Measurements from ENCODE around the gene CKMT1B.
"Not testable (repeated sequence)": the region's sequence is repeated elsewhere in the genome, so short reads cannot be mapped to it uniquely, and the experiment has no call there.

Gene CKMT1B

DNA sequence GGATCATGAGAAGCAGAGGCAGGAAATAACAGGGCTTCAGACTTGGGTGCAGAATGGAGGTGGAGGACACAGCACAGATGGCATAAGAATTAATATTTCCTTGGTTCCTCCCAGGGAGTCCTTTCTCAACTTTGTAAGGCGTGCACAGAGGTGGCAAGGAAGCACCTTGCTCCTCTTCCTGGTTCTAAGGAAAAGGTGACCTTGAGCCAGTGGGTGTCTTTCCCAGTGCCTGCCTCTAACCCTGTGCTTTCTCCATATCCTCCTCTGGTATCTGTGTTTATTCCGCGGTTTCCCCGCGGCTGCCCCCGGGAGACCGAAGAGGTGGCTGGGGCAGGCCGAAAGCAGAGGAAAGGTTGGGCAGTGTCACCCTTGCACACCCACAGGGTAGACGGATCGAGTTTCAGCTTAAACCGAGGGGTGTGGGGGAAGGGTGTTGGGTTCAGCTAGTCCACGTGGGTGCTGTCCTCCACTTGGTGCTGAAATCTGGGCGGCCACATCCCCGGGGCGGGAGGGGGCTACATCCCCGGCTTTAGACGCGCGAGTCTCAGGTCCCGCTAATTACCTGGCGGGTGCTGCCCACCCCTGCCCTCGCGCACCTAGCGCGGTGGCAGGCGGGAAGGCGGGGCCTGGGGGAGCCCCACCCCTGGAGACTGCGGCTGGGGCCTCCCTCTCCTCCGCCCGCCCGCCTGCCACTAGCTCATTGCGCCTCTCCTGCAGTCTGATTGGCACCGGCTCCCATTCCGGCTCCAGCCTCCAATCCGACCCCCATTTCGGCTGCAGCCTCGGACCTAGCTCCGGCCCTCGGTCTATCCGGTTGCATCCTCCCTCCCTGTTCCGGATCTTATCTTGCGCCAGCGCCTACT is at the start of gene CKMT1B:
Gene CKMT1B (plus strand): TSS at position 700 of the 863 bp plus-strand sequence. CDS start 192 bp downstream, outside the sequence.
- not testable (repeated sequence) for DNase-seq

DNA sequence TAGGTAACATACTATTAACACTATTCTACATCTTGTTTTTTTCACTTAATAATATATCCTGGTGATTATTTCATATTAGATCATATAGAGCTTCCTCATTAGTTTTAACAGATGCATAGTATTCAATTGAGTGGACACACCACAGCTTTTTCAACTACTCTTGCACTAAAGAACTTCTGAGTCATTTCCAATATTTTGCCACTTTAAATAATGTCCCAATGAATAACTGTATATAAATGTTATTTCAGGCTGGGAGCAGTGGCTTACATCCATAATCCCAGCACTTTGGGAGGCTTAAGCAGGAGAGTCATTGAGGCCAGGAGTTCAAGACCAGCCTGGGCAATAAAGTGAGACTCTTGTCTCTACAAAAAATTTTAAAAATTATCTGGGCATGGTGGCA is 49.6 kb upstream of the CKMT1B start:
- DNase-seq = no peak

DNA sequence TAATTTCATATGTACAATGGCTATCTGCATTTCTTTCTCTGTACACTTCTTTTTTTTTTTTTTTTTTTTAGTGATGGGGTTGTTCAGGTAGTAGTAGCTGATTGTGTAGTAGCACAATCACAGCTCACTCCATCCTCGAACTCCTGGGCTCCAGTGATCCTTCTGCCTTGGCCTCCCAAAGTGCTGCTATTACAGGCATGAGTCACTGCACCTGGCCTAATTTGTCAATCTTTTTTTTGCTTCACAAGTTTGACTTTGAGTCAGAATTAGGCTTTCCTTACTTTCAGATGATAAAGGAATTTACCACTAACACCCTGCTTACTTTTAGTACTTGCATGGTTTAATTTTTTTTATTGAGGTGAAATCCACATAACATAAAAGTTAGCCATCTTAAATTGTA is 48.4 kb upstream of the CKMT1B start:
- no peak for DNase-seq

DNA sequence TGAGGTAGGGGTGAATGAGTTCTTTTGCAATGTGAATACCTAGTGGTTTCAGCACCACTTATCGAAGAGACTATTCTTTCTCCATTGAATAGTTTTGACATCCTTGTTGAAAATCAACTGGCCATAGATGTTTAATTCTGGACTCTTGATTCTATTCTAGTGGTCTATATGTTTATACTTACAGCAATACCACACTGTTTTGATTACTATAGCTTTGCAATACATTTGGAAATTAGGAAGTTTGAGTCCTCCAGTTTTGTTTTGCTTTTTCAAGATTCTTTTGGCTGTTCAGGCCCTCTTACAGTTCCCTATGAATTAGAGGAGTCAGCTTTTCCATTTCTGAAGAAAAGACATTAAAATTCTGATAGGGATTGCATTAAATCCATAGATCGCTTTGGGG is 46.3 kb upstream of the CKMT1B start:
- no peak for DNase-seq

DNA sequence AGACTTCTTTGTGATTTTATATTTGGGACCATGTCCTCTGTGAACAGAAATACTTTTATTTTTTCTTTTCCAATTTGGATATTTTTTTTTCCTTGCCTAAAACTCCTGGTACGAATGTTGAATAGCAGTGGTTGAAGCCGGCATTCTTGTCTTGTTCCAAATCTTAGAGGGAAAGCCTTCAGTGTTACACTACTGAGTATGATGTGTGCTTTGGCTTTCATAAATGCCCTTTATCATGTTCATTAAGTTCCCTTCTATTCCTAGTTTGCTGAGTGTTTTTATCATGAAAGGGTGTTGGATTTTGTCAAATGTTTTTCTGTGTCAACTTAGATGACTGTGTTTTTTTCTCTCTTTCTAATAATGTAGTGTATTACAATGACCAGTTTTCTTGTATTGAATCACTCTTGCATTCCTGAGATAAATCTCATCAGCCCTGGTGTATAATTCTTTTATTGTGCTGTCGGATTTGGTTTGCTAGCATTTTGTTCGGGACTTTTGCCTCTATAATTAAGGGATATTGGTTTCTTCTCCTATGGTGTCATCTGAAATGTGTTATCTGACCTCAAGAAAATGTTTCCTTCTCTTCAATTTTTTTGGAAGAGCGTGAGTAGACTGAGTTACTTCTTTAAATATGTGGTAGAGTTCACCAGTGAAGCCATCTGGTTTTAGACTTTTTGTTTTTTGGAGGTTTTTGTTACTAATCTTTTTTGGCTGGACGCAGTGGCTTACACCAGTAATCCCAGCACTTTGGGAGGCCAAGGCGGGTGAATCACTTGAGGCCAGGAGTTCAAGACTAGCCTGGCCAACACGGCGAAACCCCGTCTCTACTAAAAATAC is 43.1 kb upstream of the CKMT1B start:
- no peak for DNase-seq

DNA sequence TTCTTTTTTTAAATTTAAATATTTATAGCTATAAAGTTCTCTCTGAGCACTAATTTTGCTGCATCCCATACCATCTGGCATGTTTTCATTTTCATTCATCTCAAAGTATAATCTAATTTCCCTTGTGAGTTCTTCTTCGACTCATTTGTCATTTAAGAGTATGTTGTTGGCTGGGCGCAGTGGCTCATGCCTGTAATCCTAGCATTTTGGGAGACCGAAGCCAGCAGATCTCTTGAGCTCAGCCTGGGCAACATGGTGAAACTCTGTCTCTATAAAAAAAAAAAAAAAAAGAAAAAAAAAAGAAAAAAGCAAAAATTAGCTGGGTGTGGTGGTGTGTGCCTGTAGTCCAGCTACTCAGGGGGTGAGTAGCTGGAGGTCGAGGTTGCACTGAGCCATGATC is 41.6 kb upstream of the CKMT1B start:
- no peak for DNase-seq

DNA sequence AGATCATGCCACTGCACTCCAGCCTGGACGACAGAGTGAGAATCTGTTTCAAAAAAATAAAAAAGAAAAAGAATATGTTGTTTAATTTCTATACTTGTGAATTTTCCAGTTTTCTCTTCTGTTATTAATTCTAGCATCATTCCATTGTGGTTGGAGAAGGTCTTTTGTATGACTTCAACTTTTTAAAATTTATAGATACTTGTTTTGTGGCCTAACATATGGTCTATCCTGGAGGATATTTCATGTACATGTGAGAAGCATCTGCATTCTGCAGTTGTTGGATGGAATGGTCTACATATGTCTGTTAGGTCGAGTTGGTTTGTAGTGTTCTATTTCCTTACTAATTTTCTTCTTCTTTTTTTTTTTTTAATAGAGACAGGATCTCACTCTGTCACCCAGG is 40.8 kb upstream of the CKMT1B start:
- no peak for DNase-seq

DNA sequence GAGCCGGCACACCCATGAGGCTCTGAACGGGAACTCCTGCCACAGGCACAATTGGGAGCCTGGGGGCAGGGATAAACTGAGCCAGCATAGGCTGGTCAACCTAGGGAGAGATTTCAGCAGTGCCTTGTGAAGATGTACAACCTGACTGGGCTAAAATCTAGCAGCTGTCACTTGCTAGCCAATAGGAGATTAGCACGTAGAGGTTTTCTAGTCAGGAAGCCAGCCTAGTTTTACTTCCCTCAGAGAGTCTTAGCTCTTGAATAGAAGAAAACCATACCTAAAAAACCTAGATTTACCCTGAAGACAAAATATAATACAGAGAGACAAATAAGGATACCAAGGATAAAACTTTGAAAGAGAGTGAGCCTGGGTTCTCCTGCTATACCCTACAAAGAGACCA is 31.1 kb upstream of the CKMT1B start:
- DNase-seq = not testable (repeated sequence)

DNA sequence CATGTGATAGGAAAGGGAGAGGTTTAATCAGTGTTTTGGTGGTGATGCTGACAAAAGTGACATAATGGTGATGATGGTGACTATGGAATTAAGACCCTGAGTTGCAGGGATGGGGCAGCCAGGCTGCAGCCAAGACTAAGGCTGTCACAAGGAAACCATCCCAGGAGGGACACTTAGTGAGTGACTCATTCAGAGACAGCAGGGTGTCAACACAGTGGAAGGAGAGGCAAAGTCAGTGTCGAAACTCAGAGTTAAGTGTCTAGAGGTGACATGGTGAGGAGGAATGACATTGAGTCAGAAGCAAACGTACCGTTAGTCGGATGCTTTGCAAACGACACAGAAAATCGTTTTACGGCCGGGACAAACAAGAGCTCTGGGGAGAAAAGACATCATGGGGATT is 30.0 kb upstream of the CKMT1B start:
- not testable (repeated sequence) for DNase-seq

DNA sequence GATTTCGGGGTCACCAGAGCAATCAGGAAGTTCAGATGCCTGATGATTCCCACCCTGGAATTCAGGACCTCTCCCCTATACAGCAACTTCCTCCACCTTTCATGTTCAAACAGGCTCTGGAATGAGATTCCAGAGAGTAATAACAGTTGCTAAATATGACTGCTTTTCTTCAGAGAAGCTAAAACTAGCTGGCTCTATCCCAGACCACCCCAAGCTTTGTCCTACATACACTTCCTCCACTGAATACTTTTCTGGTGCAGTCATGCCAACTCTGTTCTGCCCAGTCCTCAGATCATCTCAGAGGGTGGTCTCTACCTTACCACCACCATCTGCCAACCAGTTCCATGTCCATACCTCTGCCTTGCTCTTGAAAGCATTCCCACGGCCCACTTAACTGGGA is 27.2 kb upstream of the CKMT1B start:
- DNase-seq = not testable (repeated sequence)

DNA sequence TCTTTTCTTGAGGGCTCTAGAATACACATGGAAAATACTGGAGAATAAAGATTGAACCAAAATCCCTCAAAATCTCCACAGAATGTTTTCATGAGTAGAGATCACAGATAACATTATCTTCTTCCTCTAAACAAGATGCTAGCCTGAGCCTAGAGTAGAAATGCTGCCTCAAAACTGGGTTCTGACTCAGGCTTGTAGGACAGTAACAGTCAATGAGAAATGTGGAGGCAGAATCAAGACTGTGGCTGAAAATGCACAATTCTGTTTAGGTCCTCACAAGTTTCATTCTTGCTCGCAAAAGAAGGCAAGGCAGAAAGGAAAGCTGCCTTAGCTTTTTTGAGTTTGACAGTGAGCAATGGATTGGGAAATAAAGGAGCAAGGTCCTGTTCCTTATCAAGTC is 19.2 kb upstream of the CKMT1B start:
- not testable (repeated sequence) for DNase-seq

DNA sequence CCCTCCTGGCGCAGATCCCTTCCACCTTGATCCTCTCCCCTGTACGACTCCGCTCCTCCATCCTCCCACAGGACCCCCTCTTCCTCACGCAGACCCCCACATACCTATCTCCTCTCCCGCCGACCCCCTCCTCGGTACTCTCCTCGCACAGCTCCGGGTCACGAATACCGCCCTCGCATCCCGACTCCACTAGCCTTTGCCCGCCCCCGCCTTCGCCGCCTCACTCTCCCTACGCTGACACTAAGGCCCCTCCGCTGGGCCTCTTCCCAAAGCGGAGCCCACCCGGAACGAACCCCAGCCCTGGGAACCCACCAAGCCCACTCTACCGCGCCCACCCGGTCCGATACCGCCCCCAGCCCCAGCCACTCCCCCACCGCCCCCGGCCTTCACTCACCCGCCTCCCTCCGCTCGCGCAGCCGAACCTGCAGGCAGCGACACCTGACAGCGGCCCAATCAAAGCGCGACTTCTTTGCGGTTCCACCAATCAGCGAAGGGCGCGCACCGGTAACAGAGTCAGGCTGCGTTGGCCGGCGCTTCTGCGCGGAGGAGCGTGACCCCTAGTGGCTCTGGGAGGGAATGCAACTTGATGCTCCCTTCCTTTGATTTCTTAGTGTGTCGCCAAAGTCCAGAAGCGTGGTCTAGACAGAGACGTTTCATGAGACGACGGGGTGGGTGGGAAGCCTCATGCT is 3.9 kb upstream of the CKMT1B start, which contains the start of gene PPIP5K1:
Gene PPIP5K1 (minus strand): TSS at position 431 of the 689 bp plus-strand sequence. CDS start 5,704 bp downstream, outside the sequence.
- DNase-seq = not testable (repeated sequence)

DNA sequence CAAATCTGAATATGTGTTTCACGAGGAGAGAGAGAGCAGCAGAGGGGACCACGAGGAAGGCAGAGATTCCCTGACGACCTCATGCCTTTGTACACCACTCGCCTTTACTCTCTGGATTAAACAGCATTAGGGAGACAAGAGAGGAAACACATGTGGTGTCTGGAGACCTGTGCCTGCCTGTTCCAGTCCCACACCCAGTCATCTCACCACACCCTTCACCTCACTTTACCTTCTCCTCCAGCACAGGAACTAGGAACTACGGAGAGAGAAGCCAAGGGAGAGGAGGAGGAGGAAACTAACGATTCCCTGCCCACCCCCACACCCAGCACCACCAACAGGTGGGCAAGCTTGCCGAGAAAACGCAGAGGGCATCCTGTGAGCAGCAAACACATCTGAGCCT is 986 bp upstream of the CKMT1B start:
- not testable (repeated sequence) for DNase-seq

DNA sequence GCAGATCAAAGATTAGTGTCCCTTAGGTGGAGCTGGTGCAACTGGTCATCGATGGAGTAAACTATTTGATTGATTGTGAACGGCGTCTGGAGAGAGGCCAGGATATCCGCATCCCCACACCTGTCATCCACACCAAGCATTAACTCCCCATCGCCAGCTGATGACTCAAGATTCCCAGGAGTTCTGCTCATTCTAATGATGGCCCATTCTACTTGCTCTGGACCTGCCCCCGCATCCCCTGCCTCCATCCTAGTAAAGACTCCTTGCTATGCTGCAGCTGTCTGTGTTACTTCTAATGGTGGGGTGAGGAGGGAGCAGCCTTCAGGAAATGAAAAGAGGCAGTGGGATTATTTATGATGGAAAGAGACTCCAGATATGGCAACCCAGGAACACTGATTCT is 5.3 kb downstream of the CKMT1B start:
- not testable (repeated sequence) for DNase-seq

DNA sequence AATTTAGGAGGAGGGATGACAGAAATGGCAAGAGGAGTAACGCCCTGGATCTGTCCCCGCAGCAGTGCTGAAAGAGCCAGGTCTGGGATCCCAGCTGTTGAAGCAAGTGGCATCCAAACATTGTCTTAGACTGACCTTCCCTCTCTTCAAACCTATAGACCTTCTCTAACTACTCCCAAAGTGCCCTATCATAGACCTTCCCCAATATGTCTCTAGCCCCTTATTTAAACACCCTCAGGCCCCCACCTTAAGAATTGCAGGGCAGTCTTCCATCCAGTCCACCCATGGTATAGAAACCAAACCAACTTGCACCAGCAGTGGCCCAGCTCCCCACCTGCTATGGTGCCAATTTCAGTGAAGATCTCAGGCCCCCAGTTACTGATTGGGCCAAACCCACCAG is 6.4 kb downstream of the CKMT1B start:
- DNase-seq = not testable (repeated sequence)

DNA sequence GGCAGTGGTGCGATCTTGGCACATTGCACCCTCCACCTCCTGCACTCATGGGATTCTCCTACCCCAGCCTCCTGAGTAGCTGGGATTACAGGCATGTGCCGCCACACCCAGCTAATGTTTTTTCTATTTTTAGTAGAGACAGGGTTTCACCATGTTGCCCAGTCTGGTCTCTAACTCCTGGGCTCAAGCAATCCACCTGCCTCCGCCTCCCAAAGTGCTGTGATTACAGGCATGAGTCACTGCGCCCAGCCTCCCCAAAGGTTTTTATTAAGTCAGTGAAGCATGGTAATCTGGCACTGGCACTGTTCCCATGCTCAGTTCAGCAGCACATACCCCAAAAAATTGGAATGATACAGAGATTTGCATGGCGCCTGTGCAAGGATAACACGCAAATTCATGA is 8.4 kb downstream of the CKMT1B start:
- DNase-seq = not testable (repeated sequence)

DNA sequence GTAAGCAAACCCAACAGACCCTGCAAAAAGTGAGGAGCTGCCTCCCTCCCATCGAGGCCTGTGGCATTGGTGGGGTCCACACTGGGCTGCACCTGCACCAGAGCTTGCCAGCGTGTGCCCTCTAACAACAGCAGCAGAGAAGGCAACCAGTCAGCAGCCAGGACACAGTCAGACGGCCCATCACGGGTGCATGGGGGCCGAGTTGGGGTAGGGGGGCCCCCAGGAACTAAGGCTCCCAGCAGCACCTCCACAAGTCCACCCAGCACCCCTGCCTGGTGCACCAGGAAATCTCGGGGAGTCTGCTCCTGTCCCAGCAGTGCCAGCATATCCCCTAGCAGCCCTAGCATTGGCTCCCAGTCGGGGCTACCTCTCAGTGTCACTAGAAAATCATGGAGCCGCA is 23.9 kb downstream of the CKMT1B start:
- not testable (repeated sequence) for DNase-seq

DNA sequence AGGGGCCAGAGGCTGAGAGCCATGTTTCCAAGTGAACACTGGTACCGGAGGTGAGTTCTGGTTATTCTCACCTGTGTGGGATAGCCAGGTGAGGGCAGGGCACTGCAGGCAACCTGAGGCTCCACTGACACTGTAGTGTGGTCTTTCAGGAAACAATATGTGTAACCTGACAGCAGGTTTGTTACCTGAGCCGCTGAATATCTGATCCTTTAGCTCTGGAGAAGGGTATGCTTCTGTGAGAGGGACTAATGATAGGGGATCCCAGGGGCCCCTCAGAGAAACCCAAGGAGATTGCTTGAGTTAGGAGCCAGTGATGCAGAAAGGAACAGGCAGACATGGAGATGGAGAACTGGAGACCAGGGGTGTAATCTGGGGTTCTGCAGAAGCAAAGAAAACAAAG is 24.9 kb downstream of the CKMT1B start, which contains the start of gene STRC:
Gene STRC (minus strand): TSS at position 101 of the 400 bp plus-strand sequence. CDS start 78 bp downstream, at position 23.
- DNase-seq = not testable (repeated sequence)

DNA sequence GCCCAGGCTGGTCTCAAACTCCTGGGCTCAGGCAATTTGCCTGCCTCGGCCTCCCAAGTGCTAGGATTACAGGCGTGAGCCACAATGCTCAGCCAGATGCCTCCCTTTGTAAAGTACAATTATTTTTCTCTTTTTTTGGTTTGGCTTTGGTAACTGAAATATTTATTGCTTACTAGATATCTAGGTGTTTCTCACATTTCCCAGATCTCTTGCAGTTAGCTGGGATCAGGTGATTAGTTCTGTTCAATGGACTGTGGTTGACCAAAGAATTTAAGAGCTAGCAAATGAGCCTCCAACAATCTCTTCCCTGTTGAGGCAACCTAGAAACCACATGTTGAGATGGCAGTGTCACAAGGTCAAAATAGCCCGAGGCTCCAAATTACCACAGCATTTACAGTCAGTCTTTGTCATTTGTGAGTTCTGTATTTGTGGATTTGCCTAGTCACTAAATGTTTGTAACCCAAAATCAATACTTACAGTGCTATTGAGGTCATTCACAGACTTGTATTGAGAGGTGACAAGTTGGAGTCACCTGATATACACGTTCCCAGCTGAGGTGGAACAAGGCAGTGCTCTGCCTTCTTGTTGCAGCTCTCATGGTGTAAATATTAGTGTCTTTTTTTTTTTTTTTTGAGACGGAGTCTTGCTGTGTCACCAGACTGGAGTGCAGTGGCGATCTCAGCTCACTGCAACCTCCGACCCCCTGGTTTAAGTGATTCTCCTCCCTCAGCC is 28.4 kb downstream of the CKMT1B start:
- DNase-seq = not testable (repeated sequence)

DNA sequence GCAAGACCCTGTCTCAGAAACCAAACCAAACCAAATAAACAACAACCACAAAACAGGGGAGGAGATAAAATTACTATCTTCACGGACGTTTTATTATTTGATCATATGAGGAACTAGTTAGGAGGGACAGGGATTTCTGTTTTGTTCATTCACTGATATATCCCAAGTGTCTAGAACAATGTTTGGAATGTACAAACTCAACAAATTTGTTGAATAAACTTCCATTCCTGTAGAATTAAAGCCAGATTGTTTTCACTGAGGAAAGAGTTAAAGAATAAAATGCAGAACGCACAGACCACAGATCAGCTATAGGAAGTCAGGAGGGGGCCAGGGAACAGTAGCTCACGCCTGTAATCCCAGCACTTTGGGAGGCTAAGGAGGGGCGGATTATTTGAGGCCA is 31.3 kb downstream of the CKMT1B start:
- DNase-seq = no peak

DNA sequence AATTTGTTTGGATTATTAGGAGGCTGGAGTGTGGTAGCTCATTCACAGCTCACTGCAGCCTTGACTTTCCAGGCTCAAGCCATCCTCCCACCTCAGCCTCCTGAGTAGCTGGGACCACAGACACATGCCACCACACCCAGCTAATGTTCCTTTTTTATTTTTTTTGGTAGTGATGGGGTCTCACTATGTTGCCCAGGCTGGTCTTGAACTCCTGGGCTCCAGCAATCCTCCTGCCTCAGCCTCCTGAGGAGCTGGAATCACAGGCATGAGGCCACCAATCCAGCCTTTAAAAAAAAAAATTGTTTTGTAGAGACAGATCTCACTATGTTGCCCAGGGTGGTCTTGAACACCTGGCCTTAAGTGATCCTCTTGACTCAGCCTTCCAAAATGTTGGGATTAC is 33.1 kb downstream of the CKMT1B start:
- DNase-seq = not testable (repeated sequence)
